ENCODE data around the gene EFNA3.

Gene EFNA3

GRCh38 chr1:155134880-155135414 is 56.3 kb downstream of the EFNA3 start (continued):
- TF ChIP-seq ZBTB10 (tag by site-specific recombination; IDR thresholded peaks at IDR 0.05) (no peak), ZNF214 (tag by site-specific recombination; IDR thresholded peaks at IDR 0.05; ENCODE audit: borderline replicate concordance) (no peak), ZNF37A (tag by site-specific recombination; IDR thresholded peaks at IDR 0.05) (no peak), KLF17 (tag by site-specific recombination; IDR thresholded peaks at IDR 0.05) (no peak), ZFHX2 (tag by site-specific recombination; conservative IDR thresholded peaks at IDR 0.05) (peak; percentile 93), SP3 (tag by site-specific recombination; IDR thresholded peaks at IDR 0.05) (no peak; the same call in 1 of the 2 replicates), ZNF510 (tag by site-specific recombination; IDR thresholded peaks at IDR 0.05; ENCODE audit: insufficient replicate concordance) (no peak), ZNF830 (tag by site-specific recombination; IDR thresholded peaks at IDR 0.05; ENCODE audit: low read depth) (no peak), ZNF623 (tag by site-specific recombination; IDR thresholded peaks at IDR 0.05) (no peak), ZNF521 (tag by site-specific recombination; IDR thresholded peaks at IDR 0.05) (no peak), ZNF366 (tag by site-specific recombination; conservative IDR thresholded peaks at IDR 0.05) (peak; percentile 73), ZNF302 (tag by site-specific recombination; IDR thresholded peaks at IDR 0.05; ENCODE audit: low read depth) (no peak), GLI2 (tag by site-specific recombination; IDR thresholded peaks at IDR 0.05; ENCODE audit: borderline replicate concordance, low read depth) (no peak), ZNF792 (tag by site-specific recombination; IDR thresholded peaks at IDR 0.05) (no peak), ZNF843 (tag by site-specific recombination; IDR thresholded peaks at IDR 0.05) (no peak), BCL11A (tag by site-specific recombination; IDR thresholded peaks at IDR 0.05; ENCODE audit: low read depth) (no peak; the same call in 1 of the 2 replicates), WT1 (tag by site-specific recombination; IDR thresholded peaks at IDR 0.05) (peak; percentile 44; the same call in 1 of the 2 replicates), ZNF600 (tag by site-specific recombination; IDR thresholded peaks at IDR 0.05) (peak; percentile 94), ZNF155 (tag by site-specific recombination; IDR thresholded peaks at IDR 0.05) (no peak), ZSCAN5A (tag by site-specific recombination; IDR thresholded peaks at IDR 0.05) (no peak), SETDB1 (IDR thresholded peaks at IDR 0.05; ENCODE audit: insufficient read length, low read length) (no peak), ZNF121 (tag by site-specific recombination; IDR thresholded peaks at IDR 0.05) (no peak), TSHZ1 (tag by site-specific recombination; IDR thresholded peaks at IDR 0.05; ENCODE audit: borderline replicate concordance) (no peak; the same call in 1 of the 2 replicates), SP2 (tag by site-specific recombination; IDR thresholded peaks at IDR 0.05) (peak; percentile 84), MYNN (tag by site-specific recombination; IDR thresholded peaks at IDR 0.05; ENCODE audit: borderline replicate concordance) (no peak), ZXDB (tag by site-specific recombination; IDR thresholded peaks at IDR 0.05) (peak; percentile 2; the same call in 1 of the 2 replicates)
- TF ChIP-seq, protein P1, sequence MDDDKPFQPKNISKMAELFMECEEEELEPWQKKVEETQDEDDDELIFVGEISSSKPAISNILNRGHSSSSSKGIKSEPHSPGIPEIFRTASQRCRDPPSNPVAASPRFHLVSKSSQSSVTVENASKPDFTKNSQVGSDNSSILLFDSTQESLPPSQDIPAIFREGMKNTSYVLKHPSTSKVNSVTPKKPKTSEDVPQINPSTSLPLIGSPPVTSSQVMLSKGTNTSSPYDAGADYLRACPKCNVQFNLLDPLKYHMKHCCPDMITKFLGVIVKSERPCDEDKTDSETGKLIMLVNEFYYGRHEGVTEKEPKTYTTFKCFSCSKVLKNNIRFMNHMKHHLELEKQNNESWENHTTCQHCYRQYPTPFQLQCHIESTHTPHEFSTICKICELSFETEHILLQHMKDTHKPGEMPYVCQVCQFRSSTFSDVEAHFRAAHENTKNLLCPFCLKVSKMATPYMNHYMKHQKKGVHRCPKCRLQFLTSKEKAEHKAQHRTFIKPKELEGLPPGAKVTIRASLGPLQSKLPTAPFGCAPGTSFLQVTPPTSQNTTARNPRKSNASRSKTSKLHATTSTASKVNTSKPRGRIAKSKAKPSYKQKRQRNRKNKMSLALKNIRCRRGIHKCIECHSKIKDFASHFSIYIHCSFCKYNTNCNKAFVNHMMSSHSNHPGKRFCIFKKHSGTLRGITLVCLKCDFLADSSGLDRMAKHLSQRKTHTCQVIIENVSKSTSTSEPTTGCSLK (tag by site-specific recombination; IDR thresholded peaks at IDR 0.05): no peak
- TF ChIP-seq, protein P2, sequence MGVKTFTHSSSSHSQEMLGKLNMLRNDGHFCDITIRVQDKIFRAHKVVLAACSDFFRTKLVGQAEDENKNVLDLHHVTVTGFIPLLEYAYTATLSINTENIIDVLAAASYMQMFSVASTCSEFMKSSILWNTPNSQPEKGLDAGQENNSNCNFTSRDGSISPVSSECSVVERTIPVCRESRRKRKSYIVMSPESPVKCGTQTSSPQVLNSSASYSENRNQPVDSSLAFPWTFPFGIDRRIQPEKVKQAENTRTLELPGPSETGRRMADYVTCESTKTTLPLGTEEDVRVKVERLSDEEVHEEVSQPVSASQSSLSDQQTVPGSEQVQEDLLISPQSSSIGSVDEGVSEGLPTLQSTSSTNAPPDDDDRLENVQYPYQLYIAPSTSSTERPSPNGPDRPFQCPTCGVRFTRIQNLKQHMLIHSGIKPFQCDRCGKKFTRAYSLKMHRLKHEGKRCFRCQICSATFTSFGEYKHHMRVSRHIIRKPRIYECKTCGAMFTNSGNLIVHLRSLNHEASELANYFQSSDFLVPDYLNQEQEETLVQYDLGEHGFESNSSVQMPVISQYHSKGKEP (tag by site-specific recombination; IDR thresholded peaks at IDR 0.05): no peak

Data from HEK293 (cell line).